Small intestine (tissue), 7 donors: Measurements from ENCODE around the gene CDH18. TPM values are rescaled to one million over a fixed set of nuclear protein-coding genes. Genes with fewer than 3 reads are reported as not detected.

Source experiments
- DNase-seq, 2 donors: peaks; one replicate each; pipeline versions ENCODE4 v3.0.0 to v3.0.0-alpha.2; 2013
- FAIRE-seq: peaks from 2 replicates; lab custom pipeline; 2012; peaks lifted over from hg19 to GRCh38; lab: Jason Lieb, UNC
- H3K27ac ChIP-seq, 3 donors: one replicate each; pipeline ENCODE4 v1.5.1; 2013; ENCODE audit warnings: low read length in 2 of 3, mild to moderate bottlenecking in 2 of 3, control low read depth in 1 of 3, inconsistent platforms in 1 of 3, low read depth in 1 of 3, moderate library complexity in 1 of 3
- H3K27me3 ChIP-seq, 3 donors: one replicate each; pipeline ENCODE4 v1.6.1; 2013; ENCODE audit warnings: low read length in 3 of 3, inconsistent platforms in 1 of 3; ENCODE audit not compliant: control insufficient read depth in 3 of 3, insufficient read depth in 3 of 3
- H3K36me3 ChIP-seq, 3 donors: one replicate each; pipeline ENCODE4 v1.6.1; 2013; ENCODE audit warnings: low read length in 3 of 3, inconsistent platforms in 1 of 3, low read depth in 1 of 3, mild to moderate bottlenecking in 1 of 3, moderate library complexity in 1 of 3; ENCODE audit not compliant: control insufficient read depth in 3 of 3, insufficient read depth in 2 of 3
- H3K4me1 ChIP-seq, 3 donors: one replicate each; pipeline ENCODE4 v1.6.1; 2013; ENCODE audit warnings: low read length in 2 of 3, inconsistent platforms in 1 of 3, low read depth in 1 of 3, mild to moderate bottlenecking in 1 of 3, moderate library complexity in 1 of 3; ENCODE audit not compliant: control insufficient read depth in 3 of 3, insufficient read depth in 2 of 3
- H3K4me3 ChIP-seq, 3 donors: one replicate each; pipeline ENCODE4 v1.5.1; 2013; ENCODE audit warnings: low read length in 3 of 3, control low read depth in 1 of 3, inconsistent platforms in 1 of 3, low read depth in 1 of 3, mild to moderate bottlenecking in 1 of 3, moderate library complexity in 1 of 3
- H3K9me3 ChIP-seq, 2 donors: one replicate each; pipeline ENCODE4 v1.6.1; 2013; ENCODE audit warnings: low read depth in 1 of 2, low read length in 1 of 2; ENCODE audit not compliant: control insufficient read depth in 2 of 2, insufficient read depth in 1 of 2
- WGBS, 3 donors: extraction: QIAGEN DNeasy Blood & Tissue Kit; methylation state at CpG; one replicate each; pipeline ENCODE4 v1.1.7; 2013; 5-methylcytosine and 5-hydroxymethylcytosine counted together
- polyA plus RNA-seq, 4 donors: library from polyadenylated mRNA; stranded (reverse) in 3 of 4; unstranded in 1 of 4; fragments of 200-250 nt in 3 of 4; fragments of 120-200 nt in 1 of 4; gene quantifications; one replicate each; pipeline versions ENCODE4 v1.2.1 to v1.2.3, GENCODE V29; 2013
- donor health status: healthy with polysubstance abuse.
- donor health status: control.
- donor health status: control.
- donor health status: Bipolar disorder and iron deficiency.
- donor health status: healthy.

CDH18 gene
- polyA plus RNA-seq, 4 donors = 0.09 to 0.68 TPM; not detected in 2

DNA sequence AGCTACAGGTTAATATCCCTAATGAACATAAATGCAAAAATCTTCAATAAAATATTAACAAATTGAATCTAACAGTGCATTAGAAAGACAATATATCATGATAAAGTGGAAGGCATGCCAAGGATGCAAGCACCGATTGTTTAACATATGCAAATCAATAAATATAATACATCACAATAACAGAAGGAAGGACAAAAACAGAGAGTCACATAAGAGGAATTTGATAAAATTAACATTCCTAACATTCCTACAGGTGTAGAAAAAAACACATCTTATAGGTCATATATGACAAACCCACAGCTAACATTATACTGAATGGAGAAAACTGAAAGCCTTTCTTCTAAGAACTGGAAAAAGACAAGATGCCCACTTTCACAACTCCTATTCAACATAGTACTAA is 297.0 kb downstream of the CDH18 start:
- WGBS, 3 donors = 77 to 89% (median 82%) methylated on average over 1 of the region's 1 CpG
- DNase-seq (no peak), FAIRE-seq (no peak)
- Histone ChIP-seq H3K4me3 (no peak overlapping the region), H3K9me3 (peaks cover 0 to 7% of the 10 kb centered on the region in 2 donors), H3K27me3 (no peaks in the 10 kb centered on the region), H3K36me3 (no peaks in the 10 kb centered on the region), H3K4me1 (no peaks in the 10 kb centered on the region), H3K27ac (no peak overlapping the region)

DNA sequence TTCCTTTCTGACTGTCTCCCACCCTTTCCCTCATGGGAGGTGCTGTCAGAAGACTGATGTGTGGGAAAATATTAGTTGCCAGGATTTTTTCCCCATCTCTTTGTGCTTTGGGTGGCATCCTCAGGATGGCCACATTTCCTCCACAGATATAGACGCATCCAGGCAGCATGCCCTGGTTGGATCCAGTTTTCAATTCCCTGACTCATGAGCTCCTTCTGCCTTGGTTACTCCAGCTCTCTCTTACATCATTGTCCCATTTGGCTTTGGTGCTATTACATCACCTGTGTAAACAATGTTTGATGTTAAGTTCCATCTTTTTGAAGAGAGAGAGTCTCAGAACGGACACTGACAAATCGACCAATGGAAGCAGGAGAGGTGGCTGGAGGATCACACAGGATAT is 302.5 kb downstream of the CDH18 start:
- no peak for DNase-seq
- no peak for FAIRE-seq
- Histone ChIP-seq H3K36me3 (no peaks in the 10 kb centered on the region), H3K27me3 (no peaks in the 10 kb centered on the region), H3K4me3 (no peak overlapping the region), H3K27ac (no peak overlapping the region), H3K4me1 (no peaks in the 10 kb centered on the region), H3K9me3 (peaks cover 0 to 7% of the 10 kb centered on the region in 2 donors)
- WGBS, 3 donors = 84 to 85% (median 85%) methylated on average over 3 of the region's 3 CpGs

DNA sequence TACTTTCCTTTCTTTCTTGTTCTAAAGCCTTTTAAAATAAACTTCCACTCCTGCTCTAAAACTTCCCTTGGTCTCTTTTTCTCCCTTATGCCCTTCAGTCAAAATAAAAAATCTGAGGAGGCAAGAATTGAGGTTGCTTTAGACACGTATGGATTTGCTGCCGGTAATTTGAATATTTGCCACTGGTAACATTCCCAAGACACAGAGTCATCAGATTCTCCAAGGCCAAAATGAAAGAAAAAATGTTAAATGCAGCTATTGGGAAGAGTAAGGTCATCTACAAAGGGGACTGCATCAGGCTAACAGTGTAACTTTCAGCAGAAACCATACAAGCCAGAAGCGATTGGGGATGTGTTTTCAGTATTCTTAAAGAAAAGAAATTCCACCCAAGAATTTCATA is 311.1 kb downstream of the CDH18 start:
- no peak overlapping the region for H3K27ac ChIP-seq
- no peaks in the 10 kb centered on the region for H3K27me3 ChIP-seq
- H3K4me1 ChIP-seq = no peaks in the 10 kb centered on the region
- FAIRE-seq (no peak), DNase-seq (no peak)
- WGBS, 3 donors = 52 to 84% (median 82%) methylated on average over 3 of the region's 3 CpGs
- H3K4me3 ChIP-seq = no peak overlapping the region
- no peaks in the 10 kb centered on the region for H3K36me3 ChIP-seq
- peaks cover 0 to 2% of the 10 kb centered on the region in 2 donors for H3K9me3 ChIP-seq

DNA sequence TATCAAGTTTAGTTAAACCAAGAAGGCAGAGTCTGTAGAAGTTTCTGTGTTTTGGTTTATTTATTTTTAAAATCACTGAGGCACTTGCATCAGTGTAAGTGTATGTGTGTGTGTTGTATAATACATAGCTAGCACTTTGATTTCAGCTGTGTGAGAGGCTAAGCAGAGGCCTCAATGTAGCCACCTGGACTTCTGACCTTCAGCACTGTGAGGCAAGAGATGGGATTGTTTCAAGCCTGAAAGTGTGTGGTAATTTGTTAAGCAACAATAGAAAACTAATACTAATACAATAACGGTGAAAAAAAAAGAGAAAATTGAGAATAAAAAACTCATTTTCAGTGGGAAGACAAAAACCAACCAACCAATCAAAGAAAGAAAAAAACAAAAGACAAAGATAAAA is 327.3 kb downstream of the CDH18 start:
- no peak overlapping the region for H3K27ac ChIP-seq
- FAIRE-seq (no peak), DNase-seq (no peak)
- H3K4me1 ChIP-seq = no peaks in the 10 kb centered on the region
- H3K27me3 ChIP-seq = no peaks in the 10 kb centered on the region
- WGBS, 3 donors = 83 to 93% (median 88%) methylated on average over 1 of the region's 1 CpG
- H3K36me3 ChIP-seq = no peaks in the 10 kb centered on the region
- no peaks in the 10 kb centered on the region for H3K9me3 ChIP-seq
- H3K4me3 ChIP-seq = no peak overlapping the region

DNA sequence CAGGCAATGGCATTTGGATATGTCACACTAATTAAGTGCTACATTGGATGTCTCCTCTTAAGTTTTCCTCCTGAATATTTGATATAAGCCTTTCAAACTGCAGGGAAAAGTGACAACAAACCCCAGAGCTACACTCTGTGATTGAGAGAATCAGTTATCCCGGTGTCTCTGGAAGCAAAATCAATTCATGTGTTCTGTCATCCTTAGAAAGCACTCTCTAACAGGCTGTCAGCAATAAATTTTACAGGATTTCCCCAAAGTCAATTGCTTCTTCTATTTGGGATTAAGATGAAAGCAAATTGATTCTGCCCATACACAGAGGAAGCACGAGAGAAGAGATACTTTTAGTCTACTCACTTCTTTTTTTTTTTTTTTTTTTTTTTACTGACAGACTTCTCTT is 332.4 kb downstream of the CDH18 start:
- no peaks in the 10 kb centered on the region for H3K9me3 ChIP-seq
- H3K27me3 ChIP-seq = no peaks in the 10 kb centered on the region
- H3K4me1 ChIP-seq = no peaks in the 10 kb centered on the region
- H3K36me3 ChIP-seq = no peaks in the 10 kb centered on the region
- DNase-seq (no peak), FAIRE-seq (no peak)
- WGBS, 3 donors = 32 to 42% (median 40%) methylated on average over 2 of the region's 2 CpGs
- H3K4me3 ChIP-seq = no peak overlapping the region
- H3K27ac ChIP-seq = no peak overlapping the region

DNA sequence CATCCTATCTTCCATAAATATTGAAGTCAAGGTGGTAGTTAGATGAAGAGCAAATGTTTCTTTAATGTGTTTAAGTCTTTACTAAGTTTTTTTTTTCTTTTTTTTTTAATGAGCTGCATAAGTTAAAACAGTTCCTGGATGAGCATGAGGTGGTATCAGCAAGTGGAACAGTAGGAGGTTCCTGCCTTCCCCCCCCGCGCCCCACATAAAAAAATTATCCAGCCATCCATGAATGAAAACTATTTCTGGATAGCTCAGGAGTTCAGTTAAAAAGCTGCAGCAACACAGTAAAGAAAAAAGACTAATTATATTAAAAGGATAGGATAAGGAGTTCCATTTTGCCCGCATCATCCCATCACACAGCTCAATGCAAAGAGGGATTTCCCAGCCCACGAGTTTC is 349.5 kb downstream of the CDH18 start:
- Histone ChIP-seq H3K27ac (no peak overlapping the region), H3K36me3 (no peaks in the 10 kb centered on the region), H3K4me1 (no peaks in the 10 kb centered on the region), H3K4me3 (no peak overlapping the region), H3K27me3 (no peaks in the 10 kb centered on the region), H3K9me3 (peaks cover 0 to 3% of the 10 kb centered on the region in 2 donors)
- no peak for FAIRE-seq
- 84 to 87% (median 85%) methylated on average over 4 of the region's 4 CpGs for WGBS, 3 donors
- no peak for DNase-seq

DNA sequence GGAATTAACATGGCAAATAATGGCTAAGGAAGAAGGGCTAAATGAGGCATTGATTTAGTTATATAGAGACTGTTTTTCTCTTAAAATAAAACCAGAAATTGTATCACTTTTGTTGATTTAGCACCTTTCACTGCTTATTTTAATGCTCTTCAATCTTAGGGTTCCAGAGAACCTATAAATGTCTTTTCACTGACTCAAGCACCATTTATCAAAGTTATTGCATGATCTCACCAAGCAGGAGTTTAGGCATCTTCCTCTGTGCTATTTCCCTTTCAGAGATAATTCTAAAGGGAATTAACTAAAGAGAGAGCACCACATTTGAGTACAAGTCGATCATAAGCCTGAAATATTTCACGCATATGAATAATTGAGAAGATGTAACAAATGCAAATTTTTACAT is 357.1 kb downstream of the CDH18 start:
- Histone ChIP-seq H3K4me3 (no peak overlapping the region), H3K36me3 (no peaks in the 10 kb centered on the region), H3K4me1 (no peaks in the 10 kb centered on the region), H3K27ac (no peak overlapping the region), H3K27me3 (no peaks in the 10 kb centered on the region), H3K9me3 (no peaks in the 10 kb centered on the region)
- FAIRE-seq (no peak), DNase-seq (no peak)
- 88 to 90% (median 89%) methylated on average over 2 of the region's 2 CpGs for WGBS, 3 donors

DNA sequence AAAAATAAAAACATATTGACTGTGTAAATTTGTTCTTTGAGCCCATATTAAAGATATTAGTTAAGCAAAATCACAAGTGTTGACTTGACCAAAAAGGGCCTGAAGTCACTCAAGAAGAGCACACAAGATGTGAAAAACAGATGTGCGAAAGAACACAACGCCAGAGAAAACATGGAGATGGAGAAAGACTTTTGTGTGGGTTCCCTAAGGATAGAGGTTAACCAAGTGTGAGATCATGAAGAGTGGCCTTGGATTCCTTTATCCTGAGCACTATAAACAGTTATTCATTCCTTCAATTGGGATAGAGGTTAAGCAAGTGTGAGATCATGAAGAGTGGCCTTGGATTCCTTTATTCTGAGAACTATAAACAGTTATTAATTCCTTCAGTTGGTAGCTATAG is 361.8 kb downstream of the CDH18 start:
- DNase-seq (no peak), FAIRE-seq (no peak)
- no peaks in the 10 kb centered on the region for H3K27me3 ChIP-seq
- WGBS, 3 donors = 86 to 94% (median 90%) methylated on average over 2 of the region's 2 CpGs
- no peaks in the 10 kb centered on the region for H3K4me1 ChIP-seq
- peaks cover 0 to 2% of the 10 kb centered on the region in 2 donors for H3K9me3 ChIP-seq
- no peaks in the 10 kb centered on the region for H3K36me3 ChIP-seq
- no peak overlapping the region for H3K4me3 ChIP-seq
- no peak overlapping the region for H3K27ac ChIP-seq

DNA sequence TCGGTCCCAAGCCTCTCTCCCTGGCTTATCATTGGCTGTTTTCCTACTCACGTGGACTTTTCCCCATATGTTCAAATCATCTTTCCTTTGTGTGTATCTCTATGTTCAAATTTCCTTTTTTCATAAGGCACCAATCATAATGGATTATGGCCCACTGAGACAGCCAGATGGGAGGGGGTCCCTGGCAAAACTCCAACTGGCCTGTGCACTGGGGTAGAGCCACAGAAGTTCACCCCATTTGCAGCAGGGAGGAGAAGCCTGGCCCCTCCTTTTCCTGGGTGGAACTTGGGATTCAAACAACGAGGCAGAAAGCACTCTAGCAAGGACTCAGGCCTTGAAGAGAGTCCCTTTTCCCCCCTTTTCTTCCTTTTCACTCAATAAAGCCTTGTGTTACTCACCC is 362.4 kb downstream of the CDH18 start:
- no peaks in the 10 kb centered on the region for H3K4me1 ChIP-seq
- whole genome bisulfite sequencing, 3 donors = 40 to 54% (median 50%) methylated on average over 3 of the region's 3 CpGs
- peaks cover 0 to 2% of the 10 kb centered on the region in 2 donors for H3K9me3 ChIP-seq
- H3K27ac ChIP-seq = no peak overlapping the region
- no peak overlapping the region for H3K4me3 ChIP-seq
- H3K36me3 ChIP-seq = no peaks in the 10 kb centered on the region
- FAIRE-seq = no peak
- DNase-seq = no peak
- H3K27me3 ChIP-seq = no peaks in the 10 kb centered on the region
